Glutamatergic neuron (in vitro differentiated cells): Measurements from ENCODE around the gene TNF. TPM values are rescaled to one million over a fixed set of nuclear protein-coding genes. Genes with fewer than 3 reads are reported as not detected.

Experiments used
- DNase-seq: peaks from one replicate; pipeline ENCODE4 v3.0.0; 2022
- H3K27ac Mint-ChIP-seq: one replicate; pipeline ENCODE4 v1.8.0; 2020; ENCODE audit warnings: mild to moderate bottlenecking, mixed read lengths, inconsistent platforms; ENCODE audit not compliant: unreplicated experiment
- H3K27me3 Mint-ChIP-seq: one replicate; pipeline ENCODE4 v1.8.0; 2020; ENCODE audit warnings: mild to moderate bottlenecking, moderate library complexity, mixed read lengths, inconsistent platforms; ENCODE audit not compliant: unreplicated experiment
- H3K36me3 Mint-ChIP-seq: one replicate; pipeline ENCODE4 v1.8.0; 2020; ENCODE audit warnings: mild to moderate bottlenecking, mixed read lengths, inconsistent platforms; ENCODE audit not compliant: unreplicated experiment
- H3K4me1 Mint-ChIP-seq: one replicate; pipeline ENCODE4 v1.8.0; 2020; ENCODE audit warnings: mild to moderate bottlenecking, low read depth, mixed read lengths, inconsistent platforms; ENCODE audit not compliant: unreplicated experiment
- H3K4me3 Mint-ChIP-seq: one replicate; pipeline ENCODE4 v1.8.0; 2020; ENCODE audit warnings: mild to moderate bottlenecking, mixed read lengths, inconsistent platforms; ENCODE audit not compliant: unreplicated experiment
- H3K9me3 Mint-ChIP-seq: one replicate; pipeline ENCODE4 v1.8.0; 2020; ENCODE audit warnings: mild to moderate bottlenecking, moderate library complexity, mixed read lengths, inconsistent platforms; ENCODE audit not compliant: unreplicated experiment
- total RNA-seq: library from RNA; stranded (reverse); fragmentation: NEBNext Ultra II Directional; extraction: Animal tissue kit (Norgen Biotek cat#: 25700); gene quantifications from one replicate; pipeline ENCODE4 v1.2.1, GENCODE V29; 2021; ENCODE audit not compliant: unreplicated experiment
- TF ChIP-seq, protein P1 (sequence below): fragments of 200-600 bp; sonication (generic); IDR thresholded peaks from one replicate; pipeline ENCODE4 v1.5.0; 2021; ENCODE audit not compliant: partially characterized antibody, unreplicated experiment

Gene TNF
- total RNA-seq, 1 donor from 2014 or later: not detected

DNA sequence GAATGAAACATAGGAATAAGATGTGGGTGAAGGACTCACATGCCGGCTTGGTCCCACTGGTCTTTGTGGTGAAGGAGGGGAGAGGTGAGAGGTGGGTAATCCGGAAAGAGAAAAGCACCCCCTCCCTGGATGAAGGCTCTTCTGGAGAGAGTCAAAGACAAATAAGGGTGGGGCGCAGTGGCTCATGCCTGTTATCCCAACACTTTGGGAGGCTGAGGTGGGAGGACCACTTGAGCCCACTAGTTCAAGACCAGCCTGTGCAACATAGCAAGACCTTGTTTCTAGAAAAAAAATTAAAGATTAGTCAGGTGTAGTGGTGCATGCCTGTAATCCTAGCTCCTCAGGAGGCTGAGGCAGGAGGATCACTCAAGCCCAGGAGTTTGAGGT is 3.7 kb downstream of the TNF start:
- peaks cover 5% of the 10 kb centered on the region for H3K4me1 Mint-ChIP-seq
- no peak overlapping the region for H3K4me3 Mint-ChIP-seq
- TF ChIP-seq, protein P1, sequence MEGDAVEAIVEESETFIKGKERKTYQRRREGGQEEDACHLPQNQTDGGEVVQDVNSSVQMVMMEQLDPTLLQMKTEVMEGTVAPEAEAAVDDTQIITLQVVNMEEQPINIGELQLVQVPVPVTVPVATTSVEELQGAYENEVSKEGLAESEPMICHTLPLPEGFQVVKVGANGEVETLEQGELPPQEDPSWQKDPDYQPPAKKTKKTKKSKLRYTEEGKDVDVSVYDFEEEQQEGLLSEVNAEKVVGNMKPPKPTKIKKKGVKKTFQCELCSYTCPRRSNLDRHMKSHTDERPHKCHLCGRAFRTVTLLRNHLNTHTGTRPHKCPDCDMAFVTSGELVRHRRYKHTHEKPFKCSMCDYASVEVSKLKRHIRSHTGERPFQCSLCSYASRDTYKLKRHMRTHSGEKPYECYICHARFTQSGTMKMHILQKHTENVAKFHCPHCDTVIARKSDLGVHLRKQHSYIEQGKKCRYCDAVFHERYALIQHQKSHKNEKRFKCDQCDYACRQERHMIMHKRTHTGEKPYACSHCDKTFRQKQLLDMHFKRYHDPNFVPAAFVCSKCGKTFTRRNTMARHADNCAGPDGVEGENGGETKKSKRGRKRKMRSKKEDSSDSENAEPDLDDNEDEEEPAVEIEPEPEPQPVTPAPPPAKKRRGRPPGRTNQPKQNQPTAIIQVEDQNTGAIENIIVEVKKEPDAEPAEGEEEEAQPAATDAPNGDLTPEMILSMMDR: no peak
- peaks cover 9% of the 10 kb centered on the region for H3K27me3 Mint-ChIP-seq
- H3K36me3 Mint-ChIP-seq: no peaks in the 10 kb centered on the region
- no peak overlapping the region for H3K27ac Mint-ChIP-seq
- no peak for DNase-seq
- H3K9me3 Mint-ChIP-seq: peaks cover 7% of the 10 kb centered on the region

DNA sequence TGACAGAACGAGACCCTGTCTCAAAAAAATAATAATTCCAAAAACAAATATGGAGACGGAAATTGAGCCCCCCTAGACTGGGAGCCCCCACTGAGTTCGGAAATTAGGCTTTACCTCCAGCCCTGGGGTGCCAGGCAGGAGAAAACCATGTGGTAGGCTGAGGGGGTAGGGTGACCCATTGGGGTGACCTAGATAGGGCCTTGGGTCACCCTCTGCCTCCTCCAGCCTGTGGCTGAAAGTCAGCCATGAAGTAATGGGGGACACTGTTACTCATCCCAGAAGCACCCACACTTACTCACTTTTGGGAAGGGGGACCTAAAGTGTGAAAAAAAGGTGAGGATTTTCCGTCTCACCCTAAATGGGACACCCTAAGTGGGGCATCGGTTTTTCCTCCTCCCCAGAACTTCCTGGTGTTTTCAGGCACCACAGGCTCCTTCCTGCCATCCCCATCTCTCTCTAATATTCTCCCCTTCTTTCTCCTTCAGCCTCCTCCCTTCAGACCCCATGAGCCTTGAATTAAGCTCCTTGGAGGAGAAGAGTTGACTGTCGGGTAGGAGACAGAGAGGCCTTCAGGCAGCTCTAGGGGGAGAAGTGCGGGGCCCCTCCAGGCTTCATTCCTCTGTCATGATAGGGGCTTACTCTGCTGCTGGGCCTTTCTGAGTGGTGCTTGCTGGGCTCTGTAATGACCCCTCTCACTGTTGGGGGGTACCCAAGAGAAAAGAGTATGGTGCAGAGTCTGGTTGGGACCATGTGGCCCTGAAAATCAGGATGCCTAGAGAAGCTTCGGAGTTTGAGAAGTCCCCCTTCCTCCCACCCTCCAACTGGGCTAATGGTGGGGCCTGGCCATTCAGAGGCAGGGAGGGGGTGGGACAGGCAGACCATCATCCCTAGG is 4.4 kb downstream of the TNF start:
- Mint-ChIP-seq H3K27me3 (peaks cover 9% of the 10 kb centered on the region), H3K27ac (no peak overlapping the region), H3K9me3 (peaks cover 4% of the 10 kb centered on the region), H3K36me3 (no peaks in the 10 kb centered on the region), H3K4me3 (peak overlapping the region; percentile 64), H3K4me1 (peaks cover 5% of the 10 kb centered on the region)
- TF ChIP-seq, protein P1: no peak
- DNase-seq: no peak

DNA sequence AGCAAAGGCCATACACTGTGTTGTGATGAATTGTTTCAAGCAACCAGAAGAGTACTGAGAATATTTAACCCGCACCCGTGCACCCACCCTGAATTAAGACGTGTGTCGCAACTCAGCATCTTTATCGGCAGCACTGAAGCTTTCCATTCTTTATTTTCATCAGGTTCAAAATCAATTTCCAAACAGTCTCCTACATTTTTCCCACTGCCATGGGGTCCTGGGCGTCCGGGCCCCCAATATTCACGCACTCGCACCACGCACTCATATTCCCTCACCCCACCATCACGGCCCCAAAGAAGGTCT is 5.0 kb downstream of the TNF start:
- peaks cover 5% of the 10 kb centered on the region for H3K4me1 Mint-ChIP-seq
- TF ChIP-seq, protein P1: no peak
- DNase-seq: no peak
- peaks cover 5% of the 10 kb centered on the region for H3K27me3 Mint-ChIP-seq
- peak overlapping the region; percentile 64 for H3K4me3 Mint-ChIP-seq
- H3K36me3 Mint-ChIP-seq: no peaks in the 10 kb centered on the region
- no peak overlapping the region for H3K27ac Mint-ChIP-seq
- H3K9me3 Mint-ChIP-seq: peaks cover 4% of the 10 kb centered on the region

DNA sequence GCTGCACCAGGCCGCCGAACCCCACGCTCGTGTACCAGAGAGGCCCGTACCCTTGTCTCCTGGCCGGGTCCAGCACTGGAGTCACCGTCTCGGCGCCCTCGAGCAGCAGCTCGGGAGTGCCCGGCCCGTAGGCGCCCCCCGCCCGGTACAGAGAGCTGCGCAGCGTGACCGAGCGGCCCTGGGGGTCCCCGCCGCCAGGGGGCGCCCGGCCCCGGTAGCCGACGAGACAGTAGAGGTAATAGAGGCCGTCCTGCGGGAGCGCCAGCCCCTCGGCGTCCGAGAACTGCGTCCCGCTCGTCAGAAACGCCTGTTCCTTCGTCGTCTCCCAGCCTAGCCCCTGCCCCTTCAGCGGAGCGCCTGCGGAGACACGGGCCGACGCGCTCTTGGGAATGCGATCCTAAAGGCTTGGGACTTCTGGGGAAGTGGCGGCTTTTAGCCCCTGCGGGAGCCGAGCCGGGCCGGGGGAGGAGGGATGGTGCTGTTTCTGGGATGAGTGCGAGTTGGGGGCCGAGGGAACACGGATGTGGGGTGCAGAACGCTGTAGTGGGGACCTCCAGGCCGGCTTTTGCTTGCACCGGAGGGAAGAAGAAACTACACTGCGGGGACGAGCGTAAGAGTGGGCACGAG is 5.6 kb downstream of the TNF start:
- Mint-ChIP-seq H3K4me3 (peak overlapping the region; percentile 93), H3K27me3 (peaks cover 4% of the 10 kb centered on the region), H3K4me1 (peaks cover 5% of the 10 kb centered on the region), H3K9me3 (peaks cover 3% of the 10 kb centered on the region), H3K27ac (peak overlapping the region; percentile 66), H3K36me3 (no peaks in the 10 kb centered on the region)
- peak; percentile 94 for DNase-seq
- TF ChIP-seq, protein P1: peak; percentile 99
